NCI-H460 (cell line): ENCODE data around the gene ZNF91. TPM values are rescaled to one million over a fixed set of nuclear protein-coding genes. Genes with fewer than 3 reads are reported as not detected.
"Not testable (repeated sequence)": the region's sequence is repeated elsewhere in the genome, so short reads cannot be mapped to it uniquely, and the experiment has no call there.

Source experiments
- DNase-seq: peaks from one replicate; pipeline ENCODE4 v3.0.0-alpha.2; 2016; ENCODE audit warnings: low read depth; ENCODE audit errors: extremely low read depth
- small RNA-seq, 2 experiments: library from RNA; depleted of rRNA; stranded (forward); fragments of <200 nt; gene quantifications; one replicate each; pipeline ENCODE3, GENCODE V24; 2014
- total RNA-seq: library from RNA; depleted of rRNA; stranded (reverse); fragments of >200 nt; shearing (Covaris generic); gene quantifications from 2 replicates; pipeline ENCODE4 v1.2.3, GENCODE V29; 2014; rRNA removed

ZNF91 gene
- total RNA-seq, 1 experiment from 2014 or later = 1.5 TPM

DNA sequence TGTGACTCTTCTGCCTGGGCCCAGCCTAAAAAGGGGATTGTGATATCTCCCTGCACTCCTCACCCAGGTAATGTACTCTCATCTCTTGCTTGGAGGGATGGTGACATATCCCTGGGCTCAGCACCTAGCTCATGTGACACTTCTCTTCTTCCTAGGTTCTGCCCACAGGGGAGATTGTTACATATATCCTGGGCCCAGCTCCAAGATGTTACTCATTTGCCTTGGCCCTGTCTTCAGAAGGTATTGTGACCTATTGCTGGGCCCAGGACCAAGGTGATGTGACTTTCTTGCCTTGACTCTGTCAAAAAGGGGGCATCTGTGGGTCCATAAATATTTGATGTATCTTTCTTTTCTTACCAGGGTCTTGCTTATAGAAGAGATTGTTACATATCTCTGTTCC lies 73.9 kb downstream of the ZNF91 start:
- not testable (repeated sequence) for DNase-seq

DNA sequence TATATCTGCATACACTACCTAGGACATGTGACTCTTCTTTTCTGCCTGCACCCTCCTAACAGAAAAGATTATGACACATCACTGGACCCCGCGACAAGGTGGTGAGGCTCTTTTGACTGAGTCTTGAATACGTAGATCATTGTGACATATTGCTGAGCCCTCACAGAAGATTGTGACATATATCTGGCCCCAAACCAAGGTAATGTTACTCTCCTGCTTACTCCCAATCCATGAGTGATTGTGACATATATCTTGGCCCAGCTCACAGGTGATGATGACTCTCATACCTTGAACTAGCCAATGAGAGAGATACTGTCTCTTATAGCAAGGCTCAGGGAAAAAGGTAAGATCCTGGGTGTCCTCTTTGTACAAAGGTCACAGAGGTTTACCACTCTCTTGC lies 75.7 kb downstream of the ZNF91 start:
- not testable (repeated sequence) for DNase-seq

DNA sequence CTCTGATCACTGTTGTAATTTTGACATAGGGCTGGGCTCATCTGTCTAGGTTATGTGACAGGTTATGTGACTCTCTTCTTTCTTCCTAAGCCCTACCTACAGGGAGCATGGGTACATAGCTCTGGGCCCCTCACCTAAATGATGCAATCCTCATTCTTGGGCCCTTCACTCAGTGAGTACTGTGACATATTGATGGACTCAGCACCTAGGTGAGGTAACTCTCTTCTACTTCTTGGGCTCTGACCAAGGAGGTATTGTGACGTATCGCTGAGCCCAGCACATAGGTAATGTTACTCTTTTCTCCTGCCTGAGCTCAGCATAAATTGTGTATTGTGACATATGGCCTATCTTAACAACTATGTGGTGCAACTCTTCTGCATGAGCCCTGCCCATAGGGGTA lies 76.3 kb downstream of the ZNF91 start:
- DNase-seq = not testable (repeated sequence)

DNA sequence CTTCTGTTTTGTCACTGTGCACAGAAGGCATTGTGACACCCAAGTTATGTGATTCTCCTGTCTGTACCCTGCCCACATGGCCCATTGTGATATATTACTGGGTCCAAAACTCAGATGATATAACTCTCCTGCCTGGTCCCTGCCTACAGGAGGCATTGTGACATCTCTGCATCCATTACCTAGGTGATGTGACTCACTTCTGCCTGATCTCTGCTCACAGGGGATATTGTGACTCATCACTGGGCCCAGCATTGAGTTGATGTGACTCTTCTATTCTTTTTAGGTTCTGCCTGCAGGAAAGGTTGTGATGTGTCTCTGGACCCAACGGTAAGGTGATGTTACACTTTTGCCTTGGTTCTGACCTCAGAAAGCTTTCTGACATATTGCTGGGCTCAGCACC lies 77.1 kb downstream of the ZNF91 start:
- no peak for DNase-seq

DNA sequence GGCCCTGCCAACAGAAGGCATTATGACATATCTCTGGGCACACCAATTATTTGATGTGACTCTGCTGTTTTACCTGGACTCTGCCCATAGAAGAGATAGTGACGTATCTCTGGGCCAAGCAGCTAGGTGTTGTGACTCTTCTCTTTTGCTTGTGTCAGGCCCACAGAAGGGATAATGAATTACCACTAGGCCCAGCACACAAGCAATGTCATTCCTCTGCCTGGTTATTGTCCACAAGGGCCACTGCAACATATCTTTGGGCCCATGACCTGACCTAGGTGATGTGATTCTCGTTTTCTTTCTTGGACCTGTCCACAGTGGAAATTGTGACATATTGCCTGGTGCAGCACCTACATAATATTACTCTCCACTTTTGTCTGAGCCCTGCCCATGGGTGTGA lies 80.0 kb downstream of the ZNF91 start:
- DNase-seq = no peak

DNA sequence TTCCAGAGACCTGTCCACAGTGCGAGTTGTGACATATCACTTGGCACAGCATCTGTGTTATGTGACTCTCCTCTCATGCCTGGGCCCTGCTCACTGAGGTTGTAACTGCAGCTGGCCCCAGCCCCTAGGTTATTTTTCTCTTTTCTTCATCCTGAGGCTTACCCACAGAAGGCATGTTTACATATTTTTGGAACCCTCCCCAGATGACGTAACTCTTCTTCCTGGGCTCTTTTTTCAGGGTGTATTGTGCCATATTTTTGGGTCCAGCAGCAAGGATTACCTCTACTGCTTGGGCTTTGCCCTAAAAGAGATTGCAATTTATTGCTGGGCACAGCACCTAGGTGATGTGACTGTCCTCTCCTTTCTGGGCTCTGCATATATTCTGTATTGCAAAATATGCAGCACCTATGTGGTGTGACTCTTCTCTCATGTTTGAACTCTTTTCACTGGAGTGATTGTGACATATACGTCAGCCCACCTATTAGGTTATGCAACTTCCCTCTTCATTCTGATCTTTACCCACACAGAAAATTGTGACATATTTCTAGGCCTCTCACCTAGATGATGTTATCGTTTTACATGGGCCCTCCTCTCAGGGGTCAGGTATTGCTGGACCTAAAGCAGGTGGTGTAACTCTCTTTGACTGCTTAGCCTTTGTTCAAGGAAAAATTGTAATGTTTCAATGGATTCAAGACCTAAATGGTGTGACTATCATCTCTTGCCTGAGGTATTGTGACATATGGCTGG lies 80.6 kb downstream of the ZNF91 start:
- no peak for DNase-seq

DNA sequence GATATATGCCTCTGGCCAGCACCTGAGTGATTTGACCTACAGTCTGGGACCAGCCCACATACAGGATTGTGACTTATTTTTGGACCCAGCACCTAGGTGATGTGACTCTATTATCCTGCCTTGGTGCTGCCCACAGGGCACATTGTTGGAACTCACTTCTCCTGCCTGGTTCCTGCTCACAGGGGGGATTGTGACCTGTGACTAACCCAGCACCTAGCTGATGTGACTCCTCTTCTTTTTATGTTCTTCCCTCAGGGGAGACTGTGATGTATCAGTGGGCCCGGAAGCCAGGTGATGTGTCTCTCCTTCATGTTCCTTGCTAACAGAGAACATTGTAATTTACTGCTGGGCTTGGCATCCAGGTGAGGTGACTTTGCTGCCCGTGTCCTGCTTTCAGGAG lies 82.1 kb downstream of the ZNF91 start:
- no peak for DNase-seq

DNA sequence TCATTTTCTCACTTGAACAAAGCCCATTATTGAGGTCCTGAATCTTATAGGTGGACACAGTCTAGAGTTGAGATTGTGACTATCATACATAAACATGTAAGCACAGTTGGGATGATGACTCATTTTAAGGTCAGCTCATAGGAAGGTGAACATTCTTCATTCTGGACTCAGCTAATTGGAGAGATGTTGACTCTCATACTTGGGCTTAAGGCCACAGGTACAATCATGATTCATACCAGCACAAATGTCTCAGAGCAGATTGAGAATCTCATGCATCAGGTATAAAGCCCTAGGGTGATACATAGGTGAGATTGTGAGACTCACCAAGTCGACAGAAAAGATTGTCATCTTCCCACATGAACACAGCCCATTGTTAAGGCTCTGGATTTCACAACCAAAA lies 82.8 kb downstream of the ZNF91 start:
- DNase-seq = no peak

DNA sequence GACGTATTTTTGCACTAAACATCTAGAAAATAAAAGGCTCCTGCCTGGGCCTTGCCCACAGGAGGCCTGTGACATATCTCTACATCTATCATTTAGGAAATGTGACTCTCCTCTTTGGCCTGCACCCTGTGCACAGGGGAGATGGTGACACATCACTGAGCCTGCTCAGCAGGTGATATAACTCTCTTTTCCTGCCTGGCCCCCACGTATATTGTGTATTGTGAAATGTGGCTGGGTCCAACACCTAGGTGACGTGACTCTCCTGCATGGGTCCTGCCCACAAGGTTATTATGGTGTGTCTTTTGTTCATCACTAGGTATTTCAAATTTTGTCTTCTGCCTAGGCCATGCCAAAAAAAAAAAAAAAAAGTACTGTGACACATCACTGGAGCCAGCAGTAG lies 83.7 kb downstream of the ZNF91 start:
- DNase-seq = no peak

DNA sequence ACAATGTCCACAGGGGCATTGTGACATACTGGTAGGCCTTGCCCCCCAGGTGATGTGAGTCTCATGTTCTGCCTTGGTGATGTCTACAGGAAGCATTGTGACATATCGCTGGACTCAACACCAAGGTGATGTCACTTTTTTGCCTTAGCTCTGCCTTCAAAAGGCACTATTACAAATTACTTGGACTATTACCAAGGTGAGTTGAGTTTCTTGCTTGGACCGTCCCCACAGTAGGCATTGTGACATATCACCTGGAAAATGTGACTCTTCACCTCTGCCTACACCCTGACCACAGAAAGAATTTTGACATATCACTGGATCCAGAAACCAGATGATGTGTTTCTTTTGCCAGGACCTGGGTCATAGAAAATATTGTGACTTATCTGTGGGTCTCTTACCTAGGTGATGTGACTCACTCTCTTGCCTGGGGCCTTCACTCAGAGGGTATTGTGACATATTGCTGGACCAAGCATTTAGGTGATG lies 84.5 kb downstream of the ZNF91 start:
- DNase-seq = no peak

DNA sequence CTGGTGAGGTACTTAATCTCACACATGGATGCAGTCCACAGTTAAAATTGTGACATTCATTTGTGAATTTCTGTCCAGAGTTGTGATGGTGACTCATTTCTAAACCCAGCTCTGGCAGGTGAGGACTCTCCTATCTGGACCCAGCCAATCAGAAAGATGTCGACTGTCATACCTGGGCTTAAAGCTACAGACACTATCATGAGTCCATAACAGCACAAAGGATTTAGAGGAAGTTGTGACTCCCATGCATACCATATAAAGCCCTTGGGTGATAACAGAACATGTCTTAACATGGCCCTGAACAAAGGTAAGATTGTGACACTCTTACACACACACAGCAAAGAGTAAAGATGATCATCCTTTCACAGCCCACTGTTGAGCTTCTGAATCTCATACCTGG lies 85.3 kb downstream of the ZNF91 start:
- no peak for DNase-seq

DNA sequence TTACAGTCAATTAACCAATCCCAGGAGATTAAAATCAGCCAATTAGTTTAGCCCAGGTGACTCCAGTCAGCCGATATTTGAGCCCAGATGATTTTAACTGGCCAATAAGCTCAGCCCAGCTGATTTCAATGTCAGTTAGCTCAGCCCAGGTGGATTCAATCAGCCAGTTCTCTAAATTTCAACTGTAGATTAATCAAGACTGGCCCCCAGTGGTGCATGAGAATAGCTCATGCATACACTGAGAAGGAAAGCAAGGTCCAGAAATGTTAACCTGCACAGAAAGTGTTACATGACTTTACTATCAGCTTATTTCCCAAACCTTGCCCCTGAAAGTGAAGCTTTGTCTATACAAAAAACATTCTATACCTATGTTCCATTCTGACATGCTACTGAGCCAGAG lies 89.7 kb downstream of the ZNF91 start:
- no peak for DNase-seq

DNA sequence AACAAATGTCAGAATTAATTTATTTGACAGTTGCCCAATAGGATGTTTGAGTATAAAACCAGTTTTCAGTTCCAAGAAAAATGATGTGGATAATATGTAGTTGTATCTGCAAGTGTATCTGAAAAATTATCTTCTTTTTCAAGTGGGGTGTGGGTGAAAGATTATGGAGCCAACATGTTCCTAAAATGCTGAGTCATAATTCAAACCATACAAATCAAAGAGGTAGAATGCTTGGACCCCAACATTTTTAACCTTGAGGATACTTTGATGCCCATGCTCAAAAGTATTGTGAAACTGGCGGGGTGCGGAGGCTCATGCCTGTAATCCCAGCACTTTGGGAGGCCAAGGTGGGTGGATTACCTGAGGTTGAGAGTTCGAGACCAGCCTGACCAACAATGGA lies 91.0 kb downstream of the ZNF91 start:
- no peak for DNase-seq

DNA sequence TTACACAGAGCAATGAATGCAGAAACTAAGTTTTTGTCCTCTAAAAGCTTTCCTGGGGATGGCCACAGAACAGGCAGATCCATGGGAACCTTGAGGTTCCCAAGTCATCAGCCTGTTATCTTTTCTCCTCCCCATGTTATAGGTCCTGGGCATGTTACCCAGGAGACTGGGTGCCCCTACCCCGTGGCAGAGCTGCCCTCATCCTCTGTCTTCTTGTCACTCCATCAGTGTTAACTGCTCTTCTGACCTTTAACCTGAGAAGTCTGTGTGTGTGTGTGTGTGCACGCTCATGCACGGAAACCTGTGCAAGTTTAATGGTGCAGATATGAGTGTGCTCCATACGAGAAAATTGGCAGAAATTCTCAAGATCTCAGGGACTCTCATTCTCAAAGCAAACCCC lies 101.1 kb downstream of the ZNF91 start:
- no peak for DNase-seq

DNA sequence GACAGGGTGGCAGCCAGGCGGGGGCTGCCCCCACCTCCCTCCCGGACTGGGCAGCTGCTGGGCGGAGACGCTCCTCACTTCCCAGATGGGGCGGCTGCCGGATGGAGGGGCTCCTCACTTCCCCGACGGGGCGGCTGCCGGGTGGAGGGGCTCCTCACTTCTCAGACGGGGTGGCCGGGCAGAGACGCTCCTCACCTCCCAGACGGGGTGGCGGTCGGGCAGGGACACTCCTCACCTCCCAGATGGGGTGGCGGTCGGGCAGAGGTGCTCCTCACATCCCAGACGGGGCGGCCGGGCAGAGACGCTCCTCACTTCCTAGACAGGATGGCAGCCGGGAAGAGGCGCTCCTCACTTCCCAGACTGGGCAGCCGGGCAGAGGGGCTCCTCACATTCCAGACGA lies 105.3 kb downstream of the ZNF91 start:
- not testable (repeated sequence) for DNase-seq

Small RNAs within 50 kb of the gene (small RNA-seq; reads per million reads assigned to genes)
- 0 reads per million in 2 experiments for gene VN1R91P

Other genes starting within 250 kb of the ZNF91 start
- 4.8 and 5.3 TPM in 2 replicates for gene ZNF724, start 145.1 kb downstream of the ZNF91 start, total RNA-seq